Measurements from ENCODE around the gene MSH3.
A peak's percentile ranks its signal among the peaks of the same experiment; 100 is the strongest.

Gene MSH3

DNA sequence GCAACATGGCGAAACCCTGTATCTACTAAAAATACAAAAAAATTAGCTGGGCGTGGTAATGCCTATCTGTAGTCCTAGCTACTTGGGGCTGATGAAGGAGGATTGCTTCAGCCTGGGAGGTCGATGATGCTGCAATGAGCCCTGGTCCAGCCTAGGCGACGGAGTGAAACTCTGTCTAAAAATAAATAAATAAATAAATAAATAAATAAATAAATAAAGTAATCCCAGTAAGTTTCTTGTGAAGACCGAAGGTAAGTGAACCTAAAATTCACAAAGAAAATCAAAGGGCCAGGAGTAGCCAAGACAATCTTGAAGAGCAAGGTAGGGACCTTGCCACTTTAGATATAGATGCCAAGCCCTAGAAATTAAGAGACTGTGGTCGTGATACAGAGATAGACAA is 68.5 kb downstream of the MSH3 start (continued):
- TF ChIP-seq ZNF548 (tag by site-specific recombination; IDR thresholded peaks at IDR 0.05) (no peak), ZNF114 (tag by site-specific recombination; IDR thresholded peaks at IDR 0.05) (no peak), ZNF404 (tag by site-specific recombination; IDR thresholded peaks at IDR 0.05) (no peak), ZBTB7A (tag by site-specific recombination; IDR thresholded peaks at IDR 0.05; ENCODE audit: low read depth) (no peak), BCL11A (tag by site-specific recombination; IDR thresholded peaks at IDR 0.05; ENCODE audit: low read depth) (no peak), ZFP69B (tag by site-specific recombination; IDR thresholded peaks at IDR 0.05) (no peak), ZNF239 (tag by site-specific recombination; IDR thresholded peaks at IDR 0.05) (no peak), ZNF558 (tag by site-specific recombination; IDR thresholded peaks at IDR 0.05) (peak; percentile 71)
- TF ChIP-seq, protein P1, sequence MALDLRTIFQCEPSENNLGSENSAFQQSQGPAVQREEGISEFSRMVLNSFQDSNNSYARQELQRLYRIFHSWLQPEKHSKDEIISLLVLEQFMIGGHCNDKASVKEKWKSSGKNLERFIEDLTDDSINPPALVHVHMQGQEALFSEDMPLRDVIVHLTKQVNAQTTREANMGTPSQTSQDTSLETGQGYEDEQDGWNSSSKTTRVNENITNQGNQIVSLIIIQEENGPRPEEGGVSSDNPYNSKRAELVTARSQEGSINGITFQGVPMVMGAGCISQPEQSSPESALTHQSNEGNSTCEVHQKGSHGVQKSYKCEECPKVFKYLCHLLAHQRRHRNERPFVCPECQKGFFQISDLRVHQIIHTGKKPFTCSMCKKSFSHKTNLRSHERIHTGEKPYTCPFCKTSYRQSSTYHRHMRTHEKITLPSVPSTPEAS (tag by site-specific recombination; IDR thresholded peaks at IDR 0.05): no peak
- TF ChIP-seq, protein P2, sequence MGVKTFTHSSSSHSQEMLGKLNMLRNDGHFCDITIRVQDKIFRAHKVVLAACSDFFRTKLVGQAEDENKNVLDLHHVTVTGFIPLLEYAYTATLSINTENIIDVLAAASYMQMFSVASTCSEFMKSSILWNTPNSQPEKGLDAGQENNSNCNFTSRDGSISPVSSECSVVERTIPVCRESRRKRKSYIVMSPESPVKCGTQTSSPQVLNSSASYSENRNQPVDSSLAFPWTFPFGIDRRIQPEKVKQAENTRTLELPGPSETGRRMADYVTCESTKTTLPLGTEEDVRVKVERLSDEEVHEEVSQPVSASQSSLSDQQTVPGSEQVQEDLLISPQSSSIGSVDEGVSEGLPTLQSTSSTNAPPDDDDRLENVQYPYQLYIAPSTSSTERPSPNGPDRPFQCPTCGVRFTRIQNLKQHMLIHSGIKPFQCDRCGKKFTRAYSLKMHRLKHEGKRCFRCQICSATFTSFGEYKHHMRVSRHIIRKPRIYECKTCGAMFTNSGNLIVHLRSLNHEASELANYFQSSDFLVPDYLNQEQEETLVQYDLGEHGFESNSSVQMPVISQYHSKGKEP (tag by site-specific recombination; IDR thresholded peaks at IDR 0.05): no peak
- TF ChIP-seq, protein P3, sequence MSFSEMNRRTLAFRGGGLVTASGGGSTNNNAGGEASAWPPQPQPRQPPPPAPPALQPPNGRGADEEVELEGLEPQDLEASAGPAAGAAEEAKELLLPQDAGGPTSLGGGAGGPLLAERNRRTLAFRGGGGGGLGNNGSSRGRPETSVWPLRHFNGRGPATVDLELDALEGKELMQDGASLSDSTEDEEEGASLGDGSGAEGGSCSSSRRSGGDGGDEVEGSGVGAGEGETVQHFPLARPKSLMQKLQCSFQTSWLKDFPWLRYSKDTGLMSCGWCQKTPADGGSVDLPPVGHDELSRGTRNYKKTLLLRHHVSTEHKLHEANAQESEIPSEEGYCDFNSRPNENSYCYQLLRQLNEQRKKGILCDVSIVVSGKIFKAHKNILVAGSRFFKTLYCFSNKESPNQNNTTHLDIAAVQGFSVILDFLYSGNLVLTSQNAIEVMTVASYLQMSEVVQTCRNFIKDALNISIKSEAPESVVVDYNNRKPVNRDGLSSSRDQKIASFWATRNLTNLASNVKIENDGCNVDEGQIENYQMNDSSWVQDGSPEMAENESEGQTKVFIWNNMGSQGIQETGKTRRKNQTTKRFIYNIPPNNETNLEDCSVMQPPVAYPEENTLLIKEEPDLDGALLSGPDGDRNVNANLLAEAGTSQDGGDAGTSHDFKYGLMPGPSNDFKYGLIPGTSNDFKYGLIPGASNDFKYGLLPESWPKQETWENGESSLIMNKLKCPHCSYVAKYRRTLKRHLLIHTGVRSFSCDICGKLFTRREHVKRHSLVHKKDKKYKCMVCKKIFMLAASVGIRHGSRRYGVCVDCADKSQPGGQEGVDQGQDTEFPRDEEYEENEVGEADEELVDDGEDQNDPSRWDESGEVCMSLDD (tag by site-specific recombination; IDR thresholded peaks at IDR 0.05): no peak

DNA sequence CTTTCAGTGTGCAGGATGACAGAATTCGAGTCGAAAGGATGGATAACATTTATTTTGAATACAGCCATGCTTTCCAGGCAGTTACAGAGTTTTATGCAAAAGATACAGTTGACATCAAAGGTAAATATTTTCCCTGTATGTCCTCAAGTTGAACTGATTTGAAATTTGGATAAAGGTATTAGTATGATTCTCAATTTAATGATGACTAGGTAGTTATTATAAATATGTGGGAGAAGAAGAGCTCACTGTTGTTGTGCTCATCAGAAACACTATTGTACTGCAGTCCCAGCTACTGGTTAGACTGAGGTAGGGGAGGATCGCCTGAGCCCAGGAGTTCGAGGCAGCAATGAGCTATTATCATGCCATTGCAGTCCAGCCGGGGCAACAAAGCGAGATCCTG is 71.0 kb downstream of the MSH3 start:
- H3K9me3 ChIP-seq (ENCODE audit: control insufficient read depth, insufficient read depth, low read depth, low read length): no peaks in the 10 kb centered on the region
- no peak overlapping the region for H3K4me3 ChIP-seq (ENCODE audit: low read depth, low read length)
- ChIA-PET CTCF (interaction anchor here (0.6 to 1.1 kb wide), 2 partner anchors 78 to 459 kb away, joined by 4 to 10 read pairs; no protein-coding TSS in a partner anchor), POLR2A (interaction anchor here (0.7 kb wide), 1 partner anchor 337 kb away, joined by 3 read pairs; no protein-coding TSS in a partner anchor)
- no peak overlapping the region for H3K27ac ChIP-seq (ENCODE audit: extremely low read depth, low read depth, low read length)
- H3K4me1 ChIP-seq (ENCODE audit: control insufficient read depth, insufficient read depth, low read length): no peaks in the 10 kb centered on the region
- H3K36me3 ChIP-seq (ENCODE audit: control insufficient read depth in 2 of 2, insufficient read depth in 1 of 2, low read length in 2 of 2): peaks cover 13 to 39% of the 10 kb centered on the region in 2 experiments
- TF ChIP-seq SETDB1 (IDR thresholded peaks at IDR 0.05; ENCODE audit: insufficient read length, low read length): no peak
- no peak for TF ChIP-seq ZSCAN23 (tag by site-specific recombination; IDR thresholded peaks at IDR 0.05)
- no peak for TF ChIP-seq ZNF837 (tag by site-specific recombination; IDR thresholded peaks at IDR 0.05)
- no peak for TF ChIP-seq YY1 (tag by site-specific recombination; IDR thresholded peaks at IDR 0.05)
- TF ChIP-seq, protein P3 (tag by site-specific recombination; IDR thresholded peaks at IDR 0.05): no peak
- TF ChIP-seq, protein P4, sequence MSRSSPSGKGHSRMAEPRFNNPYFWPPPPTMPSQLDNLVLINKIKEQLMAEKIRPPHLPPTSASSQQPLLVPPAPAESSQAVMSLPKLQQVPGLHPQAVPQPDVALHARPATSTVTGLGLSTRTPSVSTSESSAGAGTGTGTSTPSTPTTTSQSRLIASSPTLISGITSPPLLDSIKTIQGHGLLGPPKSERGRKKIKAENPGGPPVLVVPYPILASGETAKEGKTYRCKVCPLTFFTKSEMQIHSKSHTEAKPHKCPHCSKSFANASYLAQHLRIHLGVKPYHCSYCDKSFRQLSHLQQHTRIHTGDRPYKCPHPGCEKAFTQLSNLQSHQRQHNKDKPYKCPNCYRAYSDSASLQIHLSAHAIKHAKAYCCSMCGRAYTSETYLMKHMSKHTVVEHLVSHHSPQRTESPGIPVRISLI (tag by site-specific recombination; IDR thresholded peaks at IDR 0.05): no peak
- TF ChIP-seq, protein P5, sequence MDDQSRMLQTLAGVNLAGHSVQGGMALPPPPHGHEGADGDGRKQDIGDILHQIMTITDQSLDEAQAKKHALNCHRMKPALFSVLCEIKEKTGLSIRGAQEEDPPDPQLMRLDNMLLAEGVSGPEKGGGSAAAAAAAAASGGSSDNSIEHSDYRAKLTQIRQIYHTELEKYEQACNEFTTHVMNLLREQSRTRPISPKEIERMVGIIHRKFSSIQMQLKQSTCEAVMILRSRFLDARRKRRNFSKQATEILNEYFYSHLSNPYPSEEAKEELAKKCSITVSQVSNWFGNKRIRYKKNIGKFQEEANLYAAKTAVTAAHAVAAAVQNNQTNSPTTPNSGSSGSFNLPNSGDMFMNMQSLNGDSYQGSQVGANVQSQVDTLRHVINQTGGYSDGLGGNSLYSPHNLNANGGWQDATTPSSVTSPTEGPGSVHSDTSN (CRISPR knock-in tag; IDR thresholded peaks at IDR 0.05): no peak
- no peak for TF ChIP-seq ZBTB1 (tag by site-specific recombination; IDR thresholded peaks at IDR 0.05)
- TF ChIP-seq ZNF302 (tag by site-specific recombination; IDR thresholded peaks at IDR 0.05; ENCODE audit: low read depth): no peak
- TF ChIP-seq ZNF24 (tag by site-specific recombination; IDR thresholded peaks at IDR 0.05): no peak
- no peak for TF ChIP-seq MYNN (tag by site-specific recombination; IDR thresholded peaks at IDR 0.05; ENCODE audit: borderline replicate concordance)
- TF ChIP-seq ZNF555 (tag by site-specific recombination; conservative IDR thresholded peaks at IDR 0.05): no peak

Measured in HEK293 (cell line).